Spinal cord (tissue), 10 donors: ENCODE measurements around the gene ANKS1B. TPM values are rescaled to one million over a fixed set of nuclear protein-coding genes. Genes with fewer than 3 reads are reported as not detected.
"Not testable (repeated sequence)": the region's sequence is repeated elsewhere in the genome, so short reads cannot be mapped to it uniquely, and the experiment has no call there.

ENCODE experiments used
- DNase-seq, 6 donors: peaks; one replicate each; pipeline versions ENCODE4 v3.0.0 to v3.0.0-alpha.2; 2013 to 2015; ENCODE audit warnings: low spot score in 6 of 6, low read depth in 4 of 6
- H3K27ac ChIP-seq: one replicate; pipeline ENCODE4 v1.5.1; 2013; ENCODE audit warnings: low read depth, low read length, control low read depth
- H3K27me3 ChIP-seq: one replicate; pipeline ENCODE4 v1.6.1; 2013; ENCODE audit warnings: low read length; ENCODE audit not compliant: control insufficient read depth, insufficient read depth
- H3K36me3 ChIP-seq: one replicate; pipeline ENCODE4 v1.6.1; 2013; ENCODE audit warnings: low read length; ENCODE audit not compliant: control insufficient read depth, insufficient read depth
- H3K4me1 ChIP-seq: one replicate; pipeline ENCODE4 v1.6.1; 2013; ENCODE audit warnings: low read length; ENCODE audit not compliant: control insufficient read depth, insufficient read depth
- H3K4me3 ChIP-seq: one replicate; pipeline ENCODE4 v1.5.1; 2013; ENCODE audit warnings: low read depth, low read length, control low read depth
- H3K9me3 ChIP-seq: one replicate; pipeline ENCODE4 v1.6.1; 2013; ENCODE audit warnings: low read length; ENCODE audit not compliant: control insufficient read depth, insufficient read depth
- WGBS: methylation state at CpG from one replicate; pipeline ENCODE4 v1.1.5; 2013; ENCODE audit warnings: missing lambda C conversion rate; ENCODE audit not compliant: insufficient coverage; 5-methylcytosine and 5-hydroxymethylcytosine counted together
- long read RNA-seq, 4 donors: transcript quantifications; one replicate each; lab custom pipeline, GENCODE V29; 2026
- polyA plus RNA-seq, 2 donors: library from polyadenylated mRNA; unstranded; fragments of 120-200 nt; gene quantifications; one replicate each; pipeline ENCODE4 v1.2.1, GENCODE V29; 2013; ENCODE audit not compliant: insufficient read length in 2 of 2
- total RNA-seq, 2 donors: library from RNA; depleted of rRNA in 1 of 2; stranded (reverse); fragments of 120-200 nt in 1 of 2; fragments of >200 nt in 1 of 2; gene quantifications; one replicate each; pipeline versions ENCODE4 v1.2.3 to v1.2.4, GENCODE V29; 2013 to 2014
- donor health status: healthy.

The ANKS1B gene
- total RNA-seq (100 to 1,000 TPM in 1 of 2 donors, 10 to 100 TPM in 1; 89.5 to 131 TPM), polyA plus RNA-seq (100 to 1,000 TPM in 1 of 2 donors, 10 to 100 TPM in 1; 98.8 to 117 TPM)
- long read RNA-seq, donor 1 = 0 reads
- long read RNA-seq, donor 2, partial matches to known transcripts = 5 of 7 reads
- long read RNA-seq, donor 2, other reads (novel, unspliced or antisense) = 0 of 7 reads
- long read RNA-seq, donor 3, partial matches to known transcripts = 6 of 7 reads
- long read RNA-seq, donor 3, other reads (novel, unspliced or antisense) = 0 of 7 reads
- long read RNA-seq, donor 4 = 0 reads

DNA sequence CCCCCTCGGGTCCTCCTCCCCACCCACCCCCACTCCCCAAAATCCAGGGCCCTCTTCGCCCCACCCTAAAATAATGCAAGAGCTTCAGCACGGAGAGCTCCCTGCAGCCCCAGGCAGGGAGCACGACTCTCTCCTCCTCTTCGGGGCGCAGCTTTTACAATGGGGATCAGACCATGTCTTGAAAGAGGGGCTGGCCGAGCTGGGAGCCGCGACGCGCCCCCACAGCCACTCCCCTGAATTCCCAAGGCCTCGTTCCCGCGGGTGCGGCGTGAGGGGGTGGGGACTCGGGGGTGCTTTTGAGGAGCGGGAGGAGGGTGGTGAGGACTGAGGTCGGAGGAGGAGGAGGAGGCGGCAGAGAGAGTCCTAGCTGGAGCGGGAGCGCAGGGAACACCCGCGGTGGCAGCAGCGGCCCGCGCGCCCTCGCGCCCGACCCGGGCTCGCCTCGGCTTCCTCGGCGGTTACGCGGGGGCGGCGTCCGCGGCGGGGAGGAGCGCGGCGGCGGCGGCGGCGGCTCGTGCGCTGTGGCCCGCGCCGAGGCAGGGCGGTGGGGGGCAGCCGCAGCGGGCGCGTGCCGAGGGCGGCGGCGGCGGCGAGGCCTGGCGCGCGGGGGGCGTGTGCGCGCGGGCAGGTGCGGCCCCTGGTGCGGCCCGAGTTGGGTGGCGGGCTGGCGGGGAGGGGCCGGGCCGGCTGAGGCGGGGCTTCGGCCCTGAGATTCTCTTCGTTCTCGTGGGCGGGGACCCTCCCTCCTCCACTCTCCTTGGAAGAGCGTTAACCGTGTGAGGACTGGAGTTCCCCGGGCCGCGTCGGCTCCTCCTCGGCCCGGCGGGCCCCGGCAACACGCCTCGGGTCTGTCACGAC lies at the start of gene ANKS1B:
ANKS1B (minus strand) TSS at position 666 of the 858 bp plus-strand sequence. CDS start 699 bp downstream, outside the sequence.
- Histone ChIP-seq H3K36me3 (no peaks in the 10 kb centered on the region), H3K27ac (peak within 1 kb of the TSS; percentile 57), H3K4me1 (no peaks in the 10 kb centered on the region), H3K27me3 (no peaks in the 10 kb centered on the region), H3K9me3 (no peaks in the 10 kb centered on the region), H3K4me3 (peak within 1 kb of the TSS; percentile 81)
- WGBS = under 1% methylated on average over 89 of the region's 98 CpGs
- DNase-seq = peak in 4 of 6 donors; percentile 45 to 93 (median 76)

DNA sequence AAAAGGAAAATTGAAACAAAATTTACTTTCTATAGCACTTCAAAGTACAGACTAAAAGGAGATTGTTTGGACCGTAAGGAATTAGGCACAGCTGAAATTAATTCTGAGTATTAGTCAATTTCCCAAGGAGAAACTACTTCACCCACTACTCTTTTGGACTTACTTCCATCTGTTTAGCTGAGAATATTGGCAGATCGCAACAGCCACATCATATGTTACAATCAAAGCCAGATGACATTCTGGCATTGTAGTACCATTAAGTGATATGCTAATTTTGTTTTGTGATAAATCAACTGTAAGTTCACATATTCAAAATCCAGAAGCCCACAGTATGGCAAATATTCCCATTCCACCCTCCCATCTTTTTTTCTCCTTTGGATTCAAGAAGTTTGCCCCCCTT lies 47.1 kb upstream of the ANKS1B start:
- H3K9me3 ChIP-seq = no peaks in the 10 kb centered on the region
- no peak overlapping the region for H3K4me3 ChIP-seq
- no peaks in the 10 kb centered on the region for H3K4me1 ChIP-seq
- no peaks in the 10 kb centered on the region for H3K36me3 ChIP-seq
- no peak overlapping the region for H3K27ac ChIP-seq
- H3K27me3 ChIP-seq = no peaks in the 10 kb centered on the region
- DNase-seq = peak in 1 of 6 donors; percentile 61
- no CpG with 5 or more reads among the region's 2 CpGs for WGBS

DNA sequence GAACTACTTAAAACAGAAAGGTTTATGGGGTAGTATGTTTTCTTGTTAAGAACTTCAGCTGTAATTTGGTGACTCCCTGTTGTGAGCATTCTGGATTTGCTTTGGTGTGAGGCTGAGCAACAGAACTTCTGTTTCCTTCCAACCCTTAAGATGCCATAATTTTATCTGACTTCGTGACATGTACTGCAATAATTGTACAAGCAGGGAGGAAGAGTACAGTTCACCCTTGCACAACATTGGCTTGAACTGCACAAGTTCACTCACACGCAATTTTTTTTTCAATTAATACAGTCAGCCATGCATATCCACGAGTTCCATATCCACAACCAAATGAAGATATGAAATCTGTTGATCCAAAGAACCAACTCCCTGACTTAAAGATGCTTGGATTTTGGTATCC lies 42.9 kb upstream of the ANKS1B start:
- Histone ChIP-seq H3K4me3 (no peak overlapping the region), H3K9me3 (no peaks in the 10 kb centered on the region), H3K27me3 (no peaks in the 10 kb centered on the region), H3K36me3 (no peaks in the 10 kb centered on the region), H3K27ac (no peak overlapping the region), H3K4me1 (no peaks in the 10 kb centered on the region)
- WGBS = no CpG with 5 or more reads among the region's 3 CpGs
- DNase-seq = no peak

DNA sequence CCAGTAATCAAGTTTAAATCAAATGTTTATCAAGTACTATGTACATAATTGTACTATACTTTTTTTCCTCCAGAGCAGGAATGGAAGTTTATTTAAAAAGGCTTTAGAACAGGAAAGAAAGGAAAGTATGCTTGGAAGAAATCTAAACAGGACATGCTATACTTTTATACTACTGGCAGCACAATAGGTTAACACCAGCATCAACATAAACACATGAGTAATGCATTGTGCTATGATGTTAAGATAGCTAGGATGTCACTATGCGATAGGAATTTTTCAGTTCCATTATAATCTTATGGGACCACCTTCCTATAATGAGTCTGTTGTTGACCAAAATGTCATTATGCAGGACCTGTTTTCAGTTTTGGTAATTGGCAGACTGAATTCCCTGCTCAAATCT lies 41.5 kb upstream of the ANKS1B start:
- Histone ChIP-seq H3K4me3 (no peak overlapping the region), H3K27me3 (no peaks in the 10 kb centered on the region), H3K4me1 (no peaks in the 10 kb centered on the region), H3K9me3 (peaks cover 1% of the 10 kb centered on the region), H3K36me3 (no peaks in the 10 kb centered on the region), H3K27ac (no peak overlapping the region)
- no peak for DNase-seq
- no CpG with 5 or more reads among the region's 1 CpG for WGBS

DNA sequence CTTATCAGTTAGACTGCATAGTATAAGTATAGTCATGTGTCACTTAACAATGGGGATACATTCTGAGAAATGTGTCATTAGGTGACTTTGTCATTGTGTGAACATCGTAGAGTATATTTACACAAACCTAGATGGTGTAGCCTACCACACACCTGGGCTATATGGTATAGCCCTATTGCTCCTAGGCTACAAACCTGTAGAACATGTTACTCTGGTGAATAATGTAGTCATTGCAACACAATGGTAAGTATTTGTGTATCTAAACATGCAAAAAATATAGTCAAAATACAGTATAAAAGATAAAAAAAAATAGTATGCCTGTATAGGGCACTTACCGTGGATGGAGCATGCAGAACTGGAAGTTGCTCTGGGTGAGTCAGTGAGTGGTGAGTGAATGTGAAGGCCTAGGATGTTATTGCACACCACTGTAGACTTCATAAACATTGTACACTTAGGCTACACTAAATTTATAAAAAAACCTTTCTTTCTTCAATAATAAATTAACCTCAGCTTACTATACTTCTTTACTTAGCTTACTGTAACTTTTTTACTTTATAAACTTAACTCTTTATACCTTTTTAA lies 40.3 kb upstream of the ANKS1B start:
- no peak for DNase-seq
- WGBS = no CpG with 5 or more reads among the region's 2 CpGs

DNA sequence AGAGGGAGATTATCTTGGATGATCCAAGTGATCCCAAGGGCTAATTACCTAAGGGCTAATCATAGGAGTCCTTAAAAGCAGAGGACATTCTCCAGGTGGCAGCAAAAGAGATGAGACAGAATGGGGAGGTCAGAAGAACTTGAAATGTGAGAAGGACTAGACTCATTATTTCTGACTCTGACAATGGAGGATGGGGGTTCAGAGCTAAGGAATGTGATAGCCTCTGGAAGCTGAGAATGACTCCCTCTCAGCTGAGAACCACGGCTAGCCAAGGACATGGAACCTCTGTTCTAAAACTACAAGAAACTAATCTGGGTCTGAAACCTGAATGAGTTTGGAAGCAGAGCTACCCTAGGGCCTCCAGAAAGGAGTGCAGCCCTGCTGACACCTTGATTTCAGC lies 35.6 kb upstream of the ANKS1B start:
- no peaks in the 10 kb centered on the region for H3K27me3 ChIP-seq
- no peaks in the 10 kb centered on the region for H3K4me1 ChIP-seq
- no peak overlapping the region for H3K27ac ChIP-seq
- no peak overlapping the region for H3K4me3 ChIP-seq
- no peaks in the 10 kb centered on the region for H3K36me3 ChIP-seq
- no peak for DNase-seq
- 83% methylated on average over 1 of the region's 1 CpG for WGBS
- H3K9me3 ChIP-seq = peaks cover 1% of the 10 kb centered on the region

More for the DNA sequence above, 40.3 kb upstream of the ANKS1B start:
- Histone ChIP-seq H3K4me1 (no peaks in the 10 kb centered on the region), H3K27me3 (no peaks in the 10 kb centered on the region), H3K36me3 (no peaks in the 10 kb centered on the region), H3K4me3 (no peak overlapping the region), H3K27ac (no peak overlapping the region), H3K9me3 (peaks cover 1% of the 10 kb centered on the region)

DNA sequence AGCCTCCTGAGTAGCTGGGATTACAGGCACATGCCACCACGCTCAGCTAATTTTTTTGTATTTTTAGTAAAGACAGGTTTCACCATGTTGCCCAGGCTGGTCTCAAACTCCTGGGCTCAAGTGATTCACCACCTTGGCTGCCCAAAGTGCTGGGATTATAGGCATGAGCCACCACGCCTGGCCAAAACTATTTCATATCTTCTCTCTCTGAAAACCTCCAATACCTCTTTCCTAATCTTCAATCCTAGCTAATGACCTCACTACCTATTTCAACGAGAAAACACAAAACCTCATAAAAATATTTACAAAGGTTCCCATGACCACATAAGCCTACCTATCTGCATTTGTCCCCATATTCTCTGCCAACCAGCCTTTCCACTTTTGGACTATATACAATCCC lies 32.3 kb upstream of the ANKS1B start:
- H3K27me3 ChIP-seq = no peaks in the 10 kb centered on the region
- H3K4me3 ChIP-seq = no peak overlapping the region
- no peaks in the 10 kb centered on the region for H3K4me1 ChIP-seq
- 90% methylated on average over 2 of the region's 3 CpGs for WGBS
- no peaks in the 10 kb centered on the region for H3K36me3 ChIP-seq
- peaks cover under 1% of the 10 kb centered on the region for H3K9me3 ChIP-seq
- no peak overlapping the region for H3K27ac ChIP-seq
- no peak for DNase-seq

DNA sequence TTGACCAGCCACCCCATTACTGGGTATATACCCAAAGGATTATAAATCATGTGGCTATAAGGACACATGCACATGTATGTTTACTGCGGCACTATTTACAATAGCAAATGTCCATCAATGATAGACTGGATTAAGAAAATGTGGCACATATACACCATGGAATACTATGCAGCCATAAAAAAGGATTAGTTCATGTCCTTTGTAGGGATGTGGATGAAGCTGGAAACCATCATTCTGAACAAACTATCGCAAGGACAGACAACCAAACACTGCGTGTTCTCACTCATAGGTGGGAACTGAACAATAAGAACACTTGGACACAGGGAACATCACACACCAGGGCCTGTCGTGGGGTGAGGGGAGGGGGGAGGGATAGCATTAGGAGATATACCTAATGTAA lies 31.6 kb upstream of the ANKS1B start:
- not testable (repeated sequence) for H3K4me1 ChIP-seq, H3K4me3 ChIP-seq, DNase-seq, H3K9me3 ChIP-seq, H3K27ac ChIP-seq, H3K36me3 ChIP-seq, H3K27me3 ChIP-seq
- WGBS = no CpG with 5 or more reads among the region's 4 CpGs

DNA sequence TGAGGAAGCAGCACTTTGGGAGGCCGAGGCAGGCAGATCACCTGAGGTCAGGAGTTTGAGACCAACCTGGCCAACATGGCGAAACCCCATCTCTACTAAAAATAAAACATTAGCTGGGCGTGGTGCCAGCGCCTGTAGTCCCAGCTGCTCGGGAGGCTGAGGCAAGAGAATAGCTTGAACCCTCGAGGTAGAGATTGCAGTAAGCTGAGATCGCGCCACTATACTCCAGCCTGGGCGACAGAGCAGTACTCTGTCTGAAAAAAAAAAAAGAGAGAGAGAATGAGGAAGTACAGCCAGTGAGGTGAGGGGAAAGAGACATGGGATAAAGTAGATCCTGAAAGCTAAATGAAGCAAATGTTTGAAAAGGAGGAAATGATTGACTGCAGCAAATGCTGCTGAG lies 21.1 kb upstream of the ANKS1B start:
- H3K36me3 ChIP-seq, H3K4me1 ChIP-seq, H3K9me3 ChIP-seq, H3K4me3 ChIP-seq, H3K27me3 ChIP-seq, H3K27ac ChIP-seq, DNase-seq: not testable (repeated sequence)
- 92% methylated on average over 4 of the region's 9 CpGs for WGBS
